HG03558 (cell line): ENCODE data around the gene TEX19.
"Not testable (repeated sequence)": the region's sequence is repeated elsewhere in the genome, so short reads cannot be mapped to it uniquely, and the experiment has no call there.

Source experiments
- ATAC-seq: cut with Tn5 transposase; IDR thresholded peaks from one replicate; pipeline ENCODE4 v1.9.1; 2021; ENCODE audit warnings: moderate number of reproducible peaks; ENCODE audit not compliant: unreplicated experiment; ENCODE audit errors: extremely low read depth

TEX19 gene

DNA sequence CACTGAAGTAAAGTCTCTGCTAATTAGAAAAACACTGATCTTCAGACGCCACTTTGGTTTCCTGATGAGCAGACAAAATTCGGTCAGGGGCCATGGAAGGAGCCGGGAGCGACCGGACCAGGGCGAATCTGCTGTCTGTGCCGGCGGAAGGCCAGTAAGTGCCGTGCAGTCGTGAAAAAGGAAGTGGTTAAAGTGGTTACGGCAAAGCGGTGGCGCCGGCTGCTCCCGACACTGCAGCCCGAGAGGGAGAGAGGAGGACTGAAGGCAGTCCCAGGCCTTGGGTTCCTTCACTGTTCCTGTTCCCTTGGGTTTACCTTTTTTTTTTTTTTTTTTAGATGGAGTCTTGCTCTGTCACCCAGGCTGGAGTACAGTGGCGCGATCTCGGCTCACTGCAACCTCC, 41.8 kb downstream of the TEX19 start:
- ATAC-seq, result no peak

DNA sequence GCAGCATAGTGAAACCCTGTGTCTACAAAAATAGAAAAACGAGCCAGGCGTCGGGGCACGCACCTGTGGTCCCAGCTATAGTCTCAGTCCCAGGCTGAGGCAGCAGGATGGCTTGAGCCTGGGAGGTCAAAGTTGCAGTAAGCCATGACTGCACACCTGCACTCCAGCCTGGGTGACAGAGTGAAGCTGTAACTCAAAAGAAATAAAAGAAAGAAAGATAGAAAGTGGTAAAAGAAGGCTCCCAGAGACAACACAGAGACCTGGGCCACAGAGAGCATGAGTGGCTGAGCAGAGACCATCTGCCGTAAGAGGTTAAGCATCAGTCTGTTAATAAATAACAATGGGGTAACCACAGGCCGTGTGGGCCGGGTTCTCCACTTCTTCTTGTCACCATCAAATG, 43.8 kb downstream of the TEX19 start:
- no peak for ATAC-seq

DNA sequence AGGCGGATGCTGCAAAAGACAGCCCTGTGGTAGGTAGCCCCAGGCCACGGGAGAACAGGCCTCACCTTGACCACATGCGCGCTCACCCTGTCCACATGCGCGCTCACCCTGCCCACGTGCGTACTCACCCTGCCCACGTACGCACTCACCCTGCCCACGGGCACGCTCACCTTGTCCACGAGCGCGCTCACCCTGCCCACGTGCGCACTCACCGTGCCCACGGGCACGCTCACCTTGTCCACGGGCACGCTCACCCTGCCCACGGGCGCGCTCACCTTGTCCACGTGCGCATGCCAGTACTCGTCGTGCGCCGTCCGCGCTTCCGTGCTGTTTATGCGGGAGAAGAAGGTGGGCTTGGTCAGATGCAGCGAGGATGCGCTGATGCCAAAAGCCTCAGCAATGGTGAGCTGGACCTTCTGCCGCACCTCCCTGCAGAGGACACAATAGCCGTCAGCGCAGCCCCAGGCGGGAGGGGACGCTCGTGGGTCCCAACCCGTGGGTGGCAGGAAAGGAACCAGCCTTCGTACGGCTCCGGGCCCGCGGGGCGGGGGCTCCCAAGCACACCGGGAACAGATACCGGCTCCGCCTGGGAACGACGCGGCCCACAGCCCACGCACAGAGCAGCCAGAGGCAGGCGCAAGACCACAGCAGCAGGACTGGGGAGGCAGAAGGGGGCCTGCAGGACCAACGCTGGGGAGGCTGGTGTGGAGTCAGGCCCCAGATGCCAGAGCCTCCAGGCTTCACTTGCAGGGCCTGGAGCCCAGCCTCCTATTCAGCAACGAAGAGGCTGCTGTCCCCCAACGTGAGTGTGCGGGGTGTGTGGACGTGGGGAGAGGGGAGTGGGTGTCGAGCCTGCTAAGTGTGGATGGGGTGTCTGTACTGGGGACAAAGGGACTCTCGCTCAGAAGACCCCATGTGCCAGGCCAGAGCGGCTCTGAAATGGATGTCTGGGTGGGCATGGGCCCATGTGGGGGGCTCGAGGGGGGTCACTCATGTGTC, 44.9 kb downstream of the TEX19 start:
- no peak for ATAC-seq

DNA sequence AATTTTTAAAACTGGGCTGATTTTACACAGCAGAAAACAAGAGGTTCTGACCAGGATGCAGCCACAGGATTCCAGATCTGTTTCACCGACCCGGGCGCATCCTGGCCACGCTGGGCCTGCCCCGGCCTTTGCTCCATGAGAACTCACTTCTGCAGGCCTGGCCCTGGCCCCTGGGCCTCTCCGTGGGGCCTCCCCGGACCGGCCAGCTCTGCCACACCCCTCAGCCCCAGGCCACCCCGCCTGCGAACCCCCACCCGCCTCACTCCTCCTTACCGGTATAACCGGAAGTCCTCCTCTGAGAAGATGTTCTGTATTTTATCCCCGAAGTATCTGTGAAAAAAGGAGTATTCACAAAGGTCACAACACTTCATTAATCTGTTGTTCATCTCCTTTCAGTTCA, 46.0 kb downstream of the TEX19 start:
- no peak for ATAC-seq

DNA sequence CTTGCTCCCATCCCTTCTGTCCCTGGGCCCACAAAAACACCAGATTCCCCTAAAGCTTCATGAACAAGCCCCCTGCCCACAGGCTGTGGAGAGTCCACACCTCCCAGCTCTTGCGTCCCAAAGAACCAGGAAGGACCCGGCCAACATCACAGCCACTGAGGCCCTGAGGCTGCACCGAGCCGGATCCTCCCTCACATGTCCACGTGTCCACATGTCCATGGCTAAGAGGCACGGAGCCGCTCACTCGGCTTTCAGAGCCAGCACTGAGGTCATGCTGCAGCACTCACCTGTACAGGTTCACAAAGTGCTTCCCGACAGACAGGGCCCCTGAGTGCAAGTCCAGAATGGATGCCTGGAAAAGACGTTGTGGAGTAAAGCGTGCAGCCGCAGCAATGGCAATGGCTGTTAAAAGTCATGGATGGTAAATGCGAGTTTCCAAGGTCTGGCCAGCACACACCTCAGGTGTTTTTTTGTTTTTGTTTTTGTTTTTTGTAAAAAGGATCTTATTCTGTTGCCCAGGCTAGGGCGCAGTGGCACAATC, 47.2 kb downstream of the TEX19 start:
- no peak for ATAC-seq

DNA sequence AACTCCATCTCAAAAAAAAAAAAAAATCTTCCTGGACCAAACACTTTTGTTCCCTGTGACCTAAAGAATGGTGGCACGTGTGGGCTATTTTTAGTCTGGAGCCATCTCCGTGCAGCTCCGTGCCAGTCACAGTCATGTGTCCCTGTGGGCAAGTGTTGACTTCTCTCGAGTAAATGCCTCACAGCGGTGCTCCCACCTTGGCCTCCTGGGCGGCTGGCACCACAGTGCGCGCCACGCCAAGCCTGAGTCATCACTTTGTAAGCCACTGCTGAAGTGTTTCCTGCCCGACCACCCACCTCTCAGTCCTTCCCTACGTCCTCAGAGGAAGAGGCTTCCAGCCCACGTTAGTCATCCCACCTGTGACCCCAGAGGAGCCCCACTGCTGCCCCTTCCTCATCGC, 48.2 kb downstream of the TEX19 start:
- ATAC-seq, result no peak

DNA sequence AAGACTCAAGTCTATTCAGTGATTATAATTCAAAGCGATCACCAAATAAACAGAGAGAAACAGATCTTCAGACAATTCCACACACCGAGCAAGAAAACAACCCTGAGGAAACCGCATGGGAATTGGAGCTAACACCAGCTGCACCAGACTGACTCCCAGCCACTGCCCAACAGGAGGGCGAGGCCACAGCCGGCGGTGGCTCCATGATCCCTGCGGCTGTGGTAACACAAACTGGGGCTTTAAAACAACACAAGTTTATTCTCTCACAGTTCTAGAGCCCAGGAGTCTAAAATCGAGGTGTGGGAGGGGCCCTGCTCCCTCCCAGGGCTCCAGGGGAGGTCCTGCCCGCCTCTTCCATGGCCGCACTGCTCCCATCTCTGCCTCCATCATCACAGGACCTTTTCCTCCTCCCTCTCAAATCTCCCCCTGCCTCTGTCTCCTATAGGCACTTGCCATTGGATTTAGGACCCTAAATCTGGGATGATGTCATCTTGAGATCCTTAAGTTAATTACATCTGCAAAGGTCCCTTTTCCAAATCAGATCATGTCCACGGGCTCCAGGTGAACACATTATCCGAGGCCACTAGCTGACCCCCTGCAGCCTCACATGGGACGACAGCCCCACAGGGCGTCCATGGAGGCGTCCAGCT, 49.4 kb downstream of the TEX19 start:
- no peak for ATAC-seq

DNA sequence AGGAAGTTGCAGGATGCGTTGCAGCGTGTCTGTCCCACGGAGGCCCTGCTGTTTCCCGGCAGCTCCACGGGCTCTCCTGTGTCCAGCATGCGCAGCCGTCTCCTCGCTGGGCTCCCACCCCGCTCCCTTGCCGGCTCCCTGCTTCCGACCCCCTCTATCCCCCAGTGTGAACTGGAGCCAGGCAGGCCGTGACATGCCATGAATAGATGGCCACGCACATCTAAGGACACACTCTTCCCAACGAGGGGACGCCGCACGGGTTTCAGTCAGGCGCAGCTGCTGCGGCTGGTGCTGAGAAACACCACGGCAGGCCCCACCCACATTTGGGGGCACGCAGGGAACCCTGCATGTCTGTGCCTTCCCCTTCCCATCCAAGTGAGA, 49.9 kb downstream of the TEX19 start:
- ATAC-seq, result no peak

DNA sequence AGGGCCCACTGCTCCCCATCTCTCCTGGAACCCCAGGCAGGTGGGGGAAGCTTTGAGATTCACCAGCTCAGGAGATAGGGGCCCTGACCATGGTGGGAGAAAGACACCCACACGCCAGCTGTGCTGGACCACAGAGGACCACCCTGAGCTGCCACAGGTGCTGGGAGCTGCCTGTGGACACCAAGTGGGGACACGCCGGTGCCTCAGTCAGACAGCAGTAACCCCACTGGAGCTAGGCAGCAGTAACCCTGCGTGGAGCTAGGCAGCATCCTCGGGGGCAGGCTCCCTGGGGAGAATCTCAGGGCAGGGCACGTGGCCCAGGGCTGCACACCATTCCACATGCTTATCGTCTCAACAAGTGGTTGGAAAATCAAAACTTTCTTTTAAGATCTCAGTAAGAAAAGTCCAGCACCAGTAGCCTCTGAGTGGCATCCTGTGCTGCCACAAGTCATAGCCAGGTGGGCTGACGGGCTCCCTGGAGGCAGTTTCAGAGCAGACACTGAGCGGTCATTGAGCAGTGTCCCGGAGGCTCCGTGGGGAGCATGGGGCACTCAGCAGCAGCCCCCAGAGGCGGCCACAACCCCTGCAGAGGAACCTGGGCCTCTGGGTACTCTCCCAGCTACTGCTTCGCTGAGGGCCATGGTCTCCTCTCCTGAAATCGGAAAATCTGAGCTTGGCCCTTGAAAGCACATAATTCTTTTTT, 51.1 kb downstream of the TEX19 start:
- ATAC-seq, result no peak

DNA sequence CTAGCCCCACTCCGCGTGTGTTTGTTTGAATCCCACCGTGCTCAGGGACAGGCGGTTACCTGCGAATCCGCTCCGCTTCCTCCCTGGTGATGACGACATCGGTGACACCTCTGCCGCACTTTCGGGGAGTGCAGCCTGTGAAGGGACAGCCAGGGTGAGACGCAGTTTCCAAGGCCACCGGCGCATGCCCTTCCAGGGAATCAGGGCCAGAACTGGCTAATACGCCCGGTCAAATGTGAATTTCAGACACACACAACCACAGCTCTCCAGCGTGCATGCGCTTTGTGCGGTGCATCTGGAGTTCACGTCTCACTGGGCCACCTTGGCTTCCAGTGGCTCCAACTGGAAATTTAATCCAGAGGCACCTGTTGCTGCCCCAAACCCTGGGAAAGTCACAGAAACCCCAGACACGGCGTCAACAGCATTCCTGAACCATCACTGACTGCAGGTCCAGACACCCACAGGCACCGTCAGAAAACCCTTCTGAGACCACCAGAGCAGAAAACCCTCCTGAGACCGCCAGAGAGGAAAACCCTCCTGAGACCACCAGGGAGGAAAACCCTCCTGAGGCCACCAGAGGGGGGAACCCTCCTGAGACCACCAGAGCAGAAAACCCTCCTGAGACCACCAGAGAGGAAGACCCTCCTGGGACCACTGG, 52.5 kb downstream of the TEX19 start:
- no peak for ATAC-seq

DNA sequence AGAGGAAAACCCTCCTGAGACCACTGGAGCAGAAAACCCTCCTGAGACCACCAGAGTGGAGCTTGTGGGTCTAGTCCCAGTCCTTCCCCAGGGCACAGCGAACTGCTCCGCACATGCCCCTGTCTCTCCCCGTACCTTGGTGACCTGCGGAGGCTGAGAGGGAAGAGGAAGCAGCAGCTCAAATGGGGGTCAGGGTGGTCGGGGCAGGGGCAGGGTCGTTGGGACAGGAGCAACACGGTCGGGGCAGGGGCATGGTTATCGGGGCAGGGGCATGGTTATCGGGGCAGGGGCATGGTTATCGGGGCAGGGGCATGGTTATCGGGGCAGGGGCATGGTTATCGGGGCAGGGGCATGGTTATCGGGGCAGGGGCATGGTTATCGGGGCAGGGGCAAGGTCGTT, 53.0 kb downstream of the TEX19 start:
- not testable (repeated sequence) for ATAC-seq

DNA sequence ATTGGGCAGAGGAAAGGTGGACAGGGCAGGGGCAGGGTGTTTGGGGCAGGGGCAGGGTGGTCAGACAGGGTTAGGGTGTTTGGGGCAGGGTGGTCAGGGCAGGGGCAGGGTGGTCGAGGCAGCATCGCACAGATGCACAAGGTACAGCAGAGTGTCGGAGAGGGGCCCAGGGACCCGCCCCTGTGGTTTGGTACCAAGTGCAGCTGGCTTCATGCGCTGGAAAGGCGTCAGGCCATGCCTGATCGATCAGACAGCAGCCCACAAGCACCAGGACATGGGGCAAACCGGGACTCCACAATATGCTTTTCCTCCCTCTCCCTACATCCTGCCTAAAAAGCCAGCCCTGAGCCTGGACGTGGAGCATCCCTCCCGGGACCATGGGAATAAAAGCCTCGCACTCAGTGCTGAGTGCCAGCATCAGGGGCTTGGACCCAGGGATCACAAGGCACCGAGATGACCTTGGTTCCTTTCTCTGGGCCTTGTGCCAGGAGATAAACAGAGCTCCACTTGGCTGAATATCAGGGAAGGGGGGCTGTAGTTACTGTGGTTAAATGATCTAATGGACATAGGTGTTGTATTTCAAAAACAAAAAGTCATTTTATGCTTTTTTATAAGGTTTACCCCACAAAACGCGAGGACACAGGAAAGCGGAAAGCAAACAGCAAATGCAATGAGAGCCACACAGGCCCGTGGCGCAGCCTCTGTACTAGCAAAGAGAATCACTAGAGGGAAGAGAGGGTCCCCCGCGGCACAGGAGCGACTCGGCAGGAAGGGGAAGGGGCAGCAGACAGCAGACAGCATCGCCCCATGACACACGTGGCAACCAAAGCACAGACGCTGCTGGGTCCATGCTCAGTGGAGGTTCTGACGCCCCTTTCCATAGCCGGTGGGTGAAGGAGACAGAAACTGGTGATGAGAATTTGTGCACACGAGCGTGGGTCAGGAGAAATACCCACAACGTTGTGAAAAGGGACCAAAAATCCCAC, 53.8 kb downstream of the TEX19 start:
- ATAC-seq, result no peak
